ENCODE data around the gene MAST4.
"Not testable (repeated sequence)": the region's sequence is repeated elsewhere in the genome, so short reads cannot be mapped to it uniquely, and the experiment has no call there.

MAST4 gene

DNA sequence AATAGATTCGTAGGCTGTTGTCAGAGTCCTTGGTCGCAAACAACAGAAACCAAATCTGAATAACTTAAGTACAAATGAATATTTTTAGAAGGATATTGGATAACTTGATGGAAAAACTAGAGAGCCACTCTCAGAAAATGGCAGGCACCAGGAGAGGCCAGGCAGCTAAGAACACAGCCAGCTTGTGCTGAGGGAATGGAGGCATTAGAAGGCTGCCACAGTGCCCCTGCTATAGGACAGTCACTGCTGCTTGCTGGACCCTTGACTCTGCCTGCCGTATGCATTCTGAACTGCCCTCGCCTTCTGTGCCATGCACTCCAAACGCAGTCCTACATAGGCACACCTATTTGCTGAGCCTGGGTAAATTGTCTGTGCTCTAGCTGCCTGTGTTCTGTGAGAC, 78.6 kb downstream of the MAST4 start:
- Histone ChIP-seq H3K36me3 (ENCODE audit: insufficient read depth, low read length) (no peaks in the 10 kb centered on the region), H3K9me3 (replicated peaks; ENCODE audit: low read length) (no peaks in the 10 kb centered on the region), H3K4me2 (ENCODE audit: low read length) (no peak overlapping the region), H3K4me1 (ENCODE audit: control insufficient read depth, insufficient read depth, low read length) (no peaks in the 10 kb centered on the region), H3K27me3 (ENCODE audit: control insufficient read depth, insufficient read depth, low read length) (peaks cover 20% of the 10 kb centered on the region), H3K4me3 (ENCODE audit: low read length) (no peak overlapping the region), H3K9ac (ENCODE audit: low read depth, low read length) (no peak overlapping the region)

DNA sequence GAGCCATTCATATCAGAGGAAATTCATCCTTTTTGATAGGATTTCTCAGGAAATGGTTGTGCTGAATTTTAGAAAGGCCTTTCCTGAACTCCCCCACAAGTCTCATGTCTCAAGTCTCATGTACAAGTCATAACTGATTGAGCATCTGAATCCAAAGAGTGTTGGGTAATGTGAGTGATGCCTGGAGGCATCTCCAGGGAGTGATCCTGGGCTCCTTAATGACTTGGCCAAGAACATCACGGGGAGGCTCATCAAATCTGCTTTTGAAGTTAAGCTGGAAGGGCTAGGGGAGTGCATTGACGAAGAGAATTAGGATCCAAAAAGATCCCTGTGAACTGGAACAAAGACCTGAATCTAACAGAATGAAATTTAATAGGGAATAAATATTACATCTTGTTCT, 79.2 kb downstream of the MAST4 start:
- H3K4me2 ChIP-seq (ENCODE audit: low read length) = no peak overlapping the region
- H3K36me3 ChIP-seq (ENCODE audit: insufficient read depth, low read length) = no peaks in the 10 kb centered on the region
- no peaks in the 10 kb centered on the region for H3K4me1 ChIP-seq (ENCODE audit: control insufficient read depth, insufficient read depth, low read length)
- H3K27me3 ChIP-seq (ENCODE audit: control insufficient read depth, insufficient read depth, low read length) = peaks cover 18% of the 10 kb centered on the region
- no peak overlapping the region for H3K9ac ChIP-seq (ENCODE audit: low read depth, low read length)
- no peaks in the 10 kb centered on the region for H3K9me3 ChIP-seq (replicated peaks; ENCODE audit: low read length)
- H3K4me3 ChIP-seq (ENCODE audit: low read length) = no peak overlapping the region

DNA sequence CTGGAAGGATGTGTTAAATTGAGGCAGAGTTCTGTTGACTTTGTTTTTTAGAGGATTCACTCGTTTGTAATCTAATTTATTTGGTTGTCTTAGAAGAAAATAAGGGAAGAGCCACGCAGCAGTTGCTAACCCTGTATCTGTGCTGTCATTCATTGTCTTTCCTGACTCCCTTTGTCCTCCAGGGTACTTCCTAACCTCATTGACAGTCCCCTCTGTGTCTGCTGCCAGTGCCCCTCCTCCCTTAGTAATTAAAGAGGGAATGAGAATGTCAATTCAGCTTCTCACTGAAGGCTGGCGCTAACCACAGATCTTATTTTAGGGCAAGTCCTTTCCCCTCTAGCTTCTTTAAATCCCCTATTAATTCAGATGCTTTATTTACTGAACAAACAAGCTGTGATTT, 84.0 kb downstream of the MAST4 start:
- H3K4me1 ChIP-seq (ENCODE audit: control insufficient read depth, insufficient read depth, low read length) = no peaks in the 10 kb centered on the region
- H3K4me2 ChIP-seq (ENCODE audit: low read length) = no peak overlapping the region
- no peaks in the 10 kb centered on the region for H3K36me3 ChIP-seq (ENCODE audit: insufficient read depth, low read length)
- no peak overlapping the region for H3K4me3 ChIP-seq (ENCODE audit: low read length)
- H3K27me3 ChIP-seq (ENCODE audit: control insufficient read depth, insufficient read depth, low read length) = peaks cover 15% of the 10 kb centered on the region
- H3K9ac ChIP-seq (ENCODE audit: low read depth, low read length) = no peak overlapping the region
- no peaks in the 10 kb centered on the region for H3K9me3 ChIP-seq (replicated peaks; ENCODE audit: low read length)

GRCh38 chr5:66680804-66681203, 84.6 kb downstream of the MAST4 start:
- H3K9ac ChIP-seq (ENCODE audit: low read depth, low read length) = no peak overlapping the region
- H3K36me3 ChIP-seq (ENCODE audit: insufficient read depth, low read length) = no peaks in the 10 kb centered on the region
- no peak overlapping the region for H3K4me2 ChIP-seq (ENCODE audit: low read length)
- peaks cover 15% of the 10 kb centered on the region for H3K27me3 ChIP-seq (ENCODE audit: control insufficient read depth, insufficient read depth, low read length)
- no peaks in the 10 kb centered on the region for H3K4me1 ChIP-seq (ENCODE audit: control insufficient read depth, insufficient read depth, low read length)
- no peak overlapping the region for H3K4me3 ChIP-seq (ENCODE audit: low read length)
- H3K9me3 ChIP-seq (replicated peaks; ENCODE audit: low read length) = no peaks in the 10 kb centered on the region

GRCh38 chr5:66684663-66685062, 88.5 kb downstream of the MAST4 start:
- Histone ChIP-seq H3K27me3 (ENCODE audit: control insufficient read depth, insufficient read depth, low read length) (peaks cover 6% of the 10 kb centered on the region), H3K4me2 (ENCODE audit: low read length) (no peak overlapping the region), H3K36me3 (ENCODE audit: insufficient read depth, low read length) (no peaks in the 10 kb centered on the region), H3K9ac (ENCODE audit: low read depth, low read length) (no peak overlapping the region), H3K4me1 (ENCODE audit: control insufficient read depth, insufficient read depth, low read length) (no peaks in the 10 kb centered on the region), H3K9me3 (replicated peaks; ENCODE audit: low read length) (no peaks in the 10 kb centered on the region), H3K4me3 (ENCODE audit: low read length) (no peak overlapping the region)

DNA sequence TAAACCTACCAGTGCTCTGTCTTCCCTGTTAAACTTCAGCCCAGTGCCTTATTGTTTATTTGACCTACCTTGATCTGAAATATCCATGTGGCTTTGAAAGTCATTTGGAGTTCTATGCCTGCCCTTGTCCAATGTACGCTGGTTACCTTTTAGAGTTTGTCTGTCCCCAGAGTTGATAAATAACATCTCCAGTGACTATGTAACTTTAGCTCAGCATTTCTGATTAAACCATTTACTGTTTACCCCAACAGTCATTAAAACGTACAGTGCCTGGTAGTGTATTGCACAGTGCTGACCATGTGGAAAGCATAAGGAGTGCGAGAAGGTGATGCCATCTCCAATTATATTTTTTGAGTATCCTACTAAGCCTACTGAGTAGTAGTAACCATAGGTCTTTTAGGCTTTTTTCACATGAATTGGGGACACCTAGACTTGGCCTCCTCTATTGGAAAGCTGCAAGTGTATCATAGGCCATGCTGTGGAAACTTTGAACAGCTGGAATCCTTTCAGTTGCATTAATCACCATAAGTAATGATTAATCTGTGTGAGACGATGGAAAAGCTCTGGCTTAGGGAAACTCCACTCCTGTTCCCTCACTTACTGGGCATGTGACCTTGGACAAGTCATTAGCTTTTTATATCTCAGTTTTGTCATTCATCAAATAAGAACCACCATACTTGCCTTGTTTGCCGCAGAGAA, 93.5 kb downstream of the MAST4 start:
- Histone ChIP-seq H3K9me3 (replicated peaks; ENCODE audit: low read length) (no peaks in the 10 kb centered on the region), H3K36me3 (ENCODE audit: insufficient read depth, low read length) (no peaks in the 10 kb centered on the region), H3K4me3 (ENCODE audit: low read length) (no peak overlapping the region), H3K9ac (ENCODE audit: low read depth, low read length) (no peak overlapping the region), H3K27me3 (ENCODE audit: control insufficient read depth, insufficient read depth, low read length) (no peaks in the 10 kb centered on the region), H3K4me1 (ENCODE audit: control insufficient read depth, insufficient read depth, low read length) (no peaks in the 10 kb centered on the region), H3K4me2 (ENCODE audit: low read length) (no peak overlapping the region)

GRCh38 chr5:66694036-66694435, 97.8 kb downstream of the MAST4 start:
- Histone ChIP-seq H3K4me3 (ENCODE audit: low read length) (no peak overlapping the region), H3K27me3 (ENCODE audit: control insufficient read depth, insufficient read depth, low read length) (no peaks in the 10 kb centered on the region), H3K4me1 (ENCODE audit: control insufficient read depth, insufficient read depth, low read length) (no peaks in the 10 kb centered on the region), H3K36me3 (ENCODE audit: insufficient read depth, low read length) (no peaks in the 10 kb centered on the region), H3K4me2 (ENCODE audit: low read length) (no peak overlapping the region), H3K9ac (ENCODE audit: low read depth, low read length) (no peak overlapping the region), H3K9me3 (replicated peaks; ENCODE audit: low read length) (no peaks in the 10 kb centered on the region)

DNA sequence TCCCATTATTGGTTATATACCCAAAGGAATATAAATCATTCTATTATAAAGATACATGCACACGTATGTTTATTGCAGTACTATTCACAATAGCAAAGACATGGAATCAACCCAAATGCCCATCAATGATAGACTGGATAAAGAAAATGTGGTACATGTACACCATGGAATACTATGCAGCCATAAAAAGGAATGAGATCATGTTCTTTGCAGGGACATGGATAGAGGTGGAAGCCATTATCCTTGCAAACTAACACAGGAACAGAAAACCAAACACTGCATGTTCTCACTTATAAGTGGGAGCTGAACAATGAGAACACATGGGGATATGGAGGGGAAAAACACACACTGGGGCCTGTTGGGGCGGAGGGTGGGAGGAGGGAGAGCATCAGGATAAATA, 99.6 kb downstream of the MAST4 start:
- H3K9me3 ChIP-seq (replicated peaks; ENCODE audit: low read length); H3K9ac ChIP-seq (ENCODE audit: low read depth, low read length); H3K4me2 ChIP-seq (ENCODE audit: low read length); H3K36me3 ChIP-seq (ENCODE audit: insufficient read depth, low read length); H3K4me3 ChIP-seq (ENCODE audit: low read length); H3K27me3 ChIP-seq (ENCODE audit: control insufficient read depth, insufficient read depth, low read length); H3K4me1 ChIP-seq (ENCODE audit: control insufficient read depth, insufficient read depth, low read length): not testable (repeated sequence)

DNA sequence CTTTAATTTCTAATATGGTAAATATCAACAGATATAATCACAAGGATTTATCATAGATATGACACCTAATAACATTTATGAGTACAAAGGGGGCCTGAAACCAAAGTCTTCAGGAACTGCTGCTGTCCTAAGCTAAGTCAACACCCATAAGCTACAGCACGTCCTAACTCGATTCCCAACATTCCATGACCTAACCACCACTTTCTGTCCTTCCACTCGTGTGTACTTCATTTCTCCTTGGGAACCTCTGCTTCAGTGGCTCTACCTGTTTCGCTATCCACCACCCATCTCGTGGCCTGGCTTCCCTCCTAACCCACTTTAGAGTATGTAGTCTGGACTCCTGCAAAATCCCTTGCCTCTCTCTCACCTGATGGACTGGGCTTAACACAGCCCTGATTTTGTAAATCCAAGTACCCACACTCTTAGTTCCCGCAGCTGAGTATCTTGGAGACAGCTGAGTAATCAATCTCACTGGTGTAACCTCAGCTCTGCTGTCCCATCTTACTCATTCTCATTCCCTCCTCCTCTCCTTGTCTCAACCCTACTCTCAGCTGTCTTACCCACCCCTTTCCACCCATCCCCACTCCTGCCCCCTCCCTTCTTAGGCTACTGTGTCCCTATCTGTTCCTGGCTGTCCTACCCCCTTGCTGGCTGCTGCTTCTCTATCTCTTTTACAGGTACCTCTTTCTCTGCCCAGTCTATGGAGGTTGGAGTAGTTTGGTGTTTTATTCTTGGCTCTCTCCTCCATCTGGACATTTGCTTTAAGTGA, 101.8 kb downstream of the MAST4 start:
- Histone ChIP-seq H3K27me3 (ENCODE audit: control insufficient read depth, insufficient read depth, low read length) (peaks cover 3% of the 10 kb centered on the region), H3K4me2 (ENCODE audit: low read length) (no peak overlapping the region), H3K4me1 (ENCODE audit: control insufficient read depth, insufficient read depth, low read length) (no peaks in the 10 kb centered on the region), H3K9me3 (replicated peaks; ENCODE audit: low read length) (no peaks in the 10 kb centered on the region), H3K4me3 (ENCODE audit: low read length) (no peak overlapping the region), H3K36me3 (ENCODE audit: insufficient read depth, low read length) (no peaks in the 10 kb centered on the region), H3K9ac (ENCODE audit: low read depth, low read length) (no peak overlapping the region)

DNA sequence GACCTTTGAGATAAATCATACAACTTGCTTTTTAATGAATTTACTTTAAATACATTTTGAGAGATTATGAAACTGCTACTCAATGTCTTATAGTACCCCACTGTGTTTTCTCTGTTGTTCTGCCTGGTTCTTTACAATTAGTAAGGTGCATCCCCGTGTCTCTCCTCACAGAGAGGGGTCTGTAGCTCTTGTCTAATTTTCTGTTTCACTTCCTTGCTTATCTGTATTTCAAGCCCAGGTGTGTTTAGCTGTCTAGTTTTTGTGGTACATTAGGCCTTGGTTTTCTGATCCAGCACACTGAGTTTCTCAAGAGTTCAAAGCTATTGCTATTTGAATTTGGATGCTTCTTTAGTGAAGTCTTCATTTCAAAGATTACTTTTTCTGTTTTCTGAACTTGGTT, 105.1 kb downstream of the MAST4 start:
- H3K4me1 ChIP-seq (ENCODE audit: control insufficient read depth, insufficient read depth, low read length) = no peaks in the 10 kb centered on the region
- H3K9me3 ChIP-seq (replicated peaks; ENCODE audit: low read length) = no peaks in the 10 kb centered on the region
- peaks cover 8% of the 10 kb centered on the region for H3K27me3 ChIP-seq (ENCODE audit: control insufficient read depth, insufficient read depth, low read length)
- no peak overlapping the region for H3K9ac ChIP-seq (ENCODE audit: low read depth, low read length)
- no peak overlapping the region for H3K4me3 ChIP-seq (ENCODE audit: low read length)
- no peak overlapping the region for H3K4me2 ChIP-seq (ENCODE audit: low read length)
- no peaks in the 10 kb centered on the region for H3K36me3 ChIP-seq (ENCODE audit: insufficient read depth, low read length)

DNA sequence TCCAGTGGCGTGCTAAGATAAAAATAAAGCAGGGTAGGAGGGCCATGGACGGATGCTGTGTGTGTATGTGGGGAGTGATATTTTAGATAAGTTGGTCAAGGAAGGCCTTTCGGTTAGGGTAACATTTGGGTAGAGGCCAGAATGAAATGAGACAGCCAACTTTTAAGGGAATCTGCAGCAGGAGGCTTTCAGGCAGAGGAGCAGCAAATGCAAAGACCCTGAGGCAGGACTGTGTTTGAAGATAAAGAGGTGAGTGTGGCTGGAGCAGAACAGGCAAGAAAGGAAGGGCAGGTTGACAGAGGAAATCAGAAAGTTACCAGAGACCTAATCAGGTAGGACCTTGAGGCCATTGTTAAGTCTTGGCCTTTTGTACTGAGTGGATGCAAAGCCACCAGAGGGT, 106.2 kb downstream of the MAST4 start:
- peaks cover 8% of the 10 kb centered on the region for H3K27me3 ChIP-seq (ENCODE audit: control insufficient read depth, insufficient read depth, low read length)
- no peak overlapping the region for H3K4me2 ChIP-seq (ENCODE audit: low read length)
- H3K4me3 ChIP-seq (ENCODE audit: low read length) = no peak overlapping the region
- H3K36me3 ChIP-seq (ENCODE audit: insufficient read depth, low read length) = no peaks in the 10 kb centered on the region
- no peaks in the 10 kb centered on the region for H3K4me1 ChIP-seq (ENCODE audit: control insufficient read depth, insufficient read depth, low read length)
- H3K9me3 ChIP-seq (replicated peaks; ENCODE audit: low read length) = no peaks in the 10 kb centered on the region
- H3K9ac ChIP-seq (ENCODE audit: low read depth, low read length) = no peak overlapping the region
